AG09309 (cell line): Measurements from ENCODE around the gene MAP3K5.

Source experiments
- DNase-seq: peaks from one replicate; pipeline ENCODE4 v3.0.0-alpha.2; 2010; ENCODE audit warnings: low read depth
- H3K4me3 ChIP-seq: 2 replicates; pipeline ENCODE4 v1.5.1; 2011; ENCODE audit warnings: mild to moderate bottlenecking, low read depth, low read length, moderate library complexity; ENCODE audit not compliant: control insufficient read depth
- TF ChIP-seq, protein P1 (sequence below): IDR thresholded peaks from 2 replicates; pipeline ENCODE4 v1.5.1; 2011; ENCODE audit warnings: mild to moderate bottlenecking, low read depth, low read length, inconsistent platforms; ENCODE audit not compliant: insufficient read depth, control insufficient read depth; ENCODE audit errors: missing control alignments

MAP3K5 gene

DNA sequence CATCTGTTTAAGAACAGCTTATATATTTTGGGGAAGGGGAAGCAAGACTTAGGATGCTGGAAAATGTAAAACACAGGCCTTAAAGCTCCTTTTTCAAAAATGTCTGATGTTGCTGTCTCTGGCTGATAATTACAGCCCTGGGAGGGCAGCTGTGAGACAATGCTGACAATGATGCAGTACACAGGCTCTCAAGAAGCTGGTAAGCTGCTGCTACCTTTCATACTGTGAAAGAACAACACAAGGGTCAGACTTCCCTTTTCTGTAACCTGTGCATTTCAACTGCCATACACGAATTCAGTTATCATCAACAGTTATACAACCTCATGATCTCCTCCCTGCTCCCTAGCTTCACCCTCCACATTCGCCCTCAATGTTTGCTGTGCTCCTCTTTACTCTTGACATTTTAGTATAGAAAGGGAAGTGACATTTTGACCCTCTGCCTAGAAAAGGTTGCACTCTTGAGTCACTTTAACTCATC, 267.3 kb downstream of the MAP3K5 start:
- TF ChIP-seq, protein P1, sequence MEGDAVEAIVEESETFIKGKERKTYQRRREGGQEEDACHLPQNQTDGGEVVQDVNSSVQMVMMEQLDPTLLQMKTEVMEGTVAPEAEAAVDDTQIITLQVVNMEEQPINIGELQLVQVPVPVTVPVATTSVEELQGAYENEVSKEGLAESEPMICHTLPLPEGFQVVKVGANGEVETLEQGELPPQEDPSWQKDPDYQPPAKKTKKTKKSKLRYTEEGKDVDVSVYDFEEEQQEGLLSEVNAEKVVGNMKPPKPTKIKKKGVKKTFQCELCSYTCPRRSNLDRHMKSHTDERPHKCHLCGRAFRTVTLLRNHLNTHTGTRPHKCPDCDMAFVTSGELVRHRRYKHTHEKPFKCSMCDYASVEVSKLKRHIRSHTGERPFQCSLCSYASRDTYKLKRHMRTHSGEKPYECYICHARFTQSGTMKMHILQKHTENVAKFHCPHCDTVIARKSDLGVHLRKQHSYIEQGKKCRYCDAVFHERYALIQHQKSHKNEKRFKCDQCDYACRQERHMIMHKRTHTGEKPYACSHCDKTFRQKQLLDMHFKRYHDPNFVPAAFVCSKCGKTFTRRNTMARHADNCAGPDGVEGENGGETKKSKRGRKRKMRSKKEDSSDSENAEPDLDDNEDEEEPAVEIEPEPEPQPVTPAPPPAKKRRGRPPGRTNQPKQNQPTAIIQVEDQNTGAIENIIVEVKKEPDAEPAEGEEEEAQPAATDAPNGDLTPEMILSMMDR = no peak
- DNase-seq = no peak

DNA sequence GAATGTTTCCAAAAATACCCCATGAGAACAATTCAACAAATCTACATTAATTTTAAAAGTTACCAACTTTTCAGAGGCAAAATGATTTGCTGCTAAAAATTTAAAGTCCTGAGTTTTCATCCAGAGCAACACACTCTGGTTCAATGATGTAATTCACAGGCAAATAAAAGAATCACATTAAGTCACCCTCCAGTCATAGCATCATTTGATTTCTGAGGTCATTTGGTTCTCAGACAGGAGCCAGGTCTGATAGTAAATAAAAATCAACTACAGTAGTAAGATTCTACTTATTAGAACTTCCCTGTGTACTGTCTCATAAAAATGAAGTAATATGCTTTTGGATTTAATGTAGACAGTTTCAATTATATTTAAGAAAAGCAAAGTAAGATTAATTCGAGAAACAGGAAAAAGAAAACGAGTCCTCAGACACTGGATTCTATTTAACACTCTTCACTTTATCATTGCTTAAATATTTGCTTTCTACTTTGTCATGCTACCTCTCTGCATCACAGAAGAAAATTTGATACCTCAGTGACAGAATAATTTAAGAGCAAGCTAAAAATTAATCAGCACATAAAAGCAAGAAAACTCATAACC, 267.8 kb downstream of the MAP3K5 start:
- DNase-seq = no peak
- H3K4me3 ChIP-seq = no peak overlapping the region
- TF ChIP-seq, protein P1 = no peak

More for the DNA sequence above, 267.3 kb downstream of the MAP3K5 start:
- H3K4me3 ChIP-seq = no peak overlapping the region

DNA sequence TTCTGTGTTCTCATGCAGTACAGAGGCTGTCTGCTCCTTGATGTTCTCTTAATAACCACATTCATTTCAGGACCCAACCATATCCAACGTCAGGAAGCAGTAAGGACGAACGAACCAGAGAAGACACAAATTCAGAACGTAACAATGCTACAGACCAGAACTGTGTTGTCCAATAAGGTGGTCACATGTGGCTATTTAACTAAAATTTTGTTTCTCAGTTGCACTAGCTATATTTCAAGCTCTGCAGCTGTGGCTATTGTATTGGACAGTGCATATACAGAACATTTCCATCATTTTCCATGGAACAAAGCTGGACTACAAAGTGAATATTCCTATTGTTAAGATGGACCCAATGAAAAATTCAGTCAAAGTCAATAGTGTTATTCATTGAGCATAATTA, 269.1 kb downstream of the MAP3K5 start:
- TF ChIP-seq, protein P1 = no peak
- DNase-seq = no peak
- H3K4me3 ChIP-seq = no peak overlapping the region

DNA sequence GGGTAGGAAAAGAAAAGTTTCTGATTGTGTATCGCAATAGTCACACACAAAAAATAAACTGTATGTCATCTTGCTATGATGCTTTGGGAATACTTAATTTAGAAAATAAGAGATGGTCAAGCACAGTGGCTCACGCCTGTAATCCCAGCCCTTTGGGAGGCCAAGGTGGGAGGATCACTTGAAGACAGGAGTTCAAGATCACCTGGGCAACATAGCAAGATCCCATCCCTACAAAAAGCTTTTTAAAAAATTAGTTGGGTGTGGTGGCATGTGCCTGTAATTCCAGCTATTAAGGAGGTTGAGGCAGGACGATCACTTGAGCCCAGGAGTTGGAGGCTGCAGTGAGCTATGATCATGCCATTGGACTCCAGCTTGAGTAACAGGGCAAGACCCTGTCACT, 269.6 kb downstream of the MAP3K5 start:
- TF ChIP-seq, protein P1 = no peak
- no peak for DNase-seq

DNA sequence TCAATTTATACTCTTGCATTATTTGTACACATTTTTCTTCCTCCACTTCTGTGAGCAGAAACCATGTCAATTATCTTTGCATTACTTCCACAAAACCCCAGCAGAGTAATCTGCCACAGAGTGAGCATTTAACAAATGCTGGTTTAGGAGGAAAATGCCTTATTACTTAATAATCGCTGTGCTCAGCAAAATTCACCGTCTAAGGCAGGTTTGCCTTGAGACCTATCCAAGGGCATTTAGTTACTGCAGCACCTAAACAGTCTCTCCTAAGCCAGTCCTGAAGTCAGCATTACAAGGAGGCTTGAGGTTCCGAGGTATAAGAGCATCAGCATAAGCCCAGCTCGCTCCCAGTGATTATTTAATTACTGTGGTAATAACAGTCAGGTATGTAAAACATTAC, 270.4 kb downstream of the MAP3K5 start:
- no peak for DNase-seq

More for the DNA sequence above, 269.6 kb downstream of the MAP3K5 start:
- no peak overlapping the region for H3K4me3 ChIP-seq

DNA sequence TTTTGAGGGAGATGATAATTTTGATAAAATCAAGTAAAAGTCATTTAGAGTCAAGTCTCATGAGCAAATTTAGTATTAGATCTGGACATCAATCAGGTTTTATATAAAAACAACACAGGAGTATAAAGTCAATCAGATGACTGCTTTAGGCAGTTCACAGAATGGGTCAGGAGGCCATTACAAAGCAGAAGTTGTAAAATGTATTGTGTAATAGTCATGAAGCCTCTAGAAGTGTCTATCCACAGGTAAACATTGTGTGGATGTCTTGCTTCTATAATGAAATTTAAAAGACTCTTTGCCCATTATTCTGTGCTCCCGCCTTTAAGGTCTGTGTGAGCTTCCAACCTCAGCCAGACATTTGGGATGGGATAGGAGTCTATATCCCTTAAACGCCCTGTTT, 270.9 kb downstream of the MAP3K5 start:
- no peak for DNase-seq
- H3K4me3 ChIP-seq = no peak overlapping the region
- TF ChIP-seq, protein P1 = no peak

More for the DNA sequence above, 270.4 kb downstream of the MAP3K5 start:
- TF ChIP-seq, protein P1 = no peak
- H3K4me3 ChIP-seq = no peak overlapping the region
